ENCODE results near the gene NAALADL2.

GRCh38 chr3:175743733-175744400 is 884.7 kb downstream of the NAALADL2 start:
- TF ChIP-seq CTCF (conservative IDR thresholded peaks at IDR 0.05) (no peak), EZH2 (IDR thresholded peaks at IDR 0.05; ENCODE audit: low read depth) (no peak)
